CD14-positive monocyte (primary cell): Measurements from ENCODE around the gene ZNF277. TPM values are rescaled to one million over a fixed set of nuclear protein-coding genes. Genes with fewer than 3 reads are reported as not detected.

Experiments used
- DNase-seq, 3 donors: peaks; one replicate each; pipeline ENCODE4 v3.0.0-alpha.2; 2011 to 2022
- H2AFZ ChIP-seq: 2 replicates; pipeline ENCODE4 v1.6.0; 2012; ENCODE audit warnings: mild to moderate bottlenecking, low read depth, low read length, inconsistent platforms; ENCODE audit not compliant: insufficient read depth, poor library complexity, severe bottlenecking
- H3K27ac ChIP-seq, 2 donors: 1 replicate in 1 of 2; 2 replicates in 1 of 2; pipeline ENCODE4 v1.5.1; 2012 to 2013; ENCODE audit warnings: low read length in 2 of 2, control low read depth in 1 of 2, inconsistent platforms in 1 of 2, low read depth in 1 of 2, mild to moderate bottlenecking in 1 of 2
- H3K27me3 ChIP-seq, 2 donors: one replicate each; pipeline versions ENCODE4 v1.6.0 to v1.6.1; 2011 to 2013; ENCODE audit warnings: low read length in 2 of 2; ENCODE audit not compliant: control insufficient read depth in 2 of 2, insufficient read depth in 2 of 2
- H3K36me3 ChIP-seq, 2 donors: replicated peaks in 1 of 2; 1 replicate in 1 of 2; 2 replicates in 1 of 2; pipeline versions ENCODE4 v1.5.1 to v1.6.1; 2012 to 2013; ENCODE audit warnings: low read length in 2 of 2, control low read depth in 1 of 2, inconsistent platforms in 1 of 2, mild to moderate bottlenecking in 1 of 2; ENCODE audit not compliant: insufficient read depth in 2 of 2, control insufficient read depth in 1 of 2
- H3K4me1 ChIP-seq, 2 donors: 1 replicate in 1 of 2; 2 replicates in 1 of 2; pipeline versions ENCODE4 v1.5.1 to v1.6.1; 2012 to 2013; ENCODE audit warnings: low read length in 2 of 2, control low read depth in 1 of 2, inconsistent platforms in 1 of 2, mild to moderate bottlenecking in 1 of 2, moderate library complexity in 1 of 2; ENCODE audit not compliant: insufficient read depth in 2 of 2, control insufficient read depth in 1 of 2
- H3K4me2 ChIP-seq: replicated peaks from 2 replicates; pipeline ENCODE3; 2012; ENCODE audit warnings: low read length, moderate library complexity, mild to moderate bottlenecking; ENCODE audit not compliant: poor library complexity, severe bottlenecking; ENCODE audit errors: extremely low read depth
- H3K4me3 ChIP-seq, 3 experiments: fragments of 200-600 bp in 1 of 3; sonication (generic) in 1 of 3; replicated peaks in 1 of 3; 1 replicate in 2 of 3; 2 replicates in 1 of 3; pipeline ENCODE4 v1.5.1; 2011 to 2013; ENCODE audit warnings: low read length in 3 of 3, mild to moderate bottlenecking in 3 of 3, control low read depth in 2 of 3, low read depth in 2 of 3, inconsistent platforms in 1 of 3, moderate library complexity in 1 of 3
- H3K79me2 ChIP-seq: 2 replicates; pipeline ENCODE4 v1.6.0; 2012; ENCODE audit warnings: mild to moderate bottlenecking, control low read depth, inconsistent platforms, low read length, moderate library complexity; ENCODE audit not compliant: insufficient read depth
- H3K9ac ChIP-seq: 2 replicates; pipeline ENCODE4 v1.6.0; 2017; ENCODE audit warnings: low read length, mild to moderate bottlenecking; ENCODE audit not compliant: insufficient read depth, poor library complexity, severe bottlenecking
- H3K9me3 ChIP-seq, 2 donors: replicated peaks in 1 of 2; 1 replicate in 1 of 2; 2 replicates in 1 of 2; pipeline versions ENCODE4 v1.5.1 to v1.6.1; 2012 to 2013; ENCODE audit warnings: low read length in 2 of 2, control low read depth in 1 of 2; ENCODE audit not compliant: control insufficient read depth in 1 of 2, insufficient read depth in 1 of 2
- H4K20me1 ChIP-seq: 2 replicates; pipeline ENCODE4 v1.6.0; 2012; ENCODE audit warnings: mild to moderate bottlenecking, low read length, control low read depth, moderate library complexity; ENCODE audit not compliant: insufficient read depth
- H3K27ac Mint-ChIP-seq, 7 donors: one replicate each; pipeline ENCODE4 v1.8.0; 2020; ENCODE audit warnings: mild to moderate bottlenecking in 7 of 7, mixed read lengths in 7 of 7, moderate library complexity in 6 of 7, inconsistent platforms in 2 of 7
- H3K27me3 Mint-ChIP-seq, 3 donors: one replicate each; pipeline ENCODE4 v1.8.0; 2021 to 2022; ENCODE audit warnings: low read depth in 3 of 3, mild to moderate bottlenecking in 3 of 3, mixed read lengths in 3 of 3, moderate library complexity in 3 of 3, inconsistent platforms in 1 of 3
- H3K36me3 Mint-ChIP-seq, 2 donors: one replicate each; pipeline ENCODE4 v1.8.0; 2020; ENCODE audit warnings: mixed read lengths in 2 of 2, inconsistent platforms in 1 of 2, mild to moderate bottlenecking in 1 of 2
- H3K4me1 Mint-ChIP-seq: one replicate; pipeline ENCODE4 v1.8.0; 2020; ENCODE audit warnings: mild to moderate bottlenecking, mixed read lengths
- H3K4me3 Mint-ChIP-seq, 2 donors: one replicate each; pipeline ENCODE4 v1.8.0; 2020; ENCODE audit warnings: mild to moderate bottlenecking in 2 of 2, mixed read lengths in 2 of 2, moderate library complexity in 1 of 2
- H3K9me3 Mint-ChIP-seq, 7 donors: one replicate each; pipeline ENCODE4 v1.8.0; 2020 to 2022; ENCODE audit warnings: mixed read lengths in 7 of 7, mild to moderate bottlenecking in 6 of 7, moderate library complexity in 6 of 7, inconsistent platforms in 2 of 7
- CTCF ChIP-seq: fragments of 200-600 bp; IDR thresholded peaks from one replicate; pipeline ENCODE4 v1.8.0; 2022; ENCODE audit warnings: antibody characterized with exemption, mild to moderate bottlenecking
- WGBS: methylation state at CpG from one replicate; pipeline ENCODE4 v1.1.5; 2013; ENCODE audit warnings: missing lambda C conversion rate; ENCODE audit not compliant: insufficient coverage; 5-methylcytosine and 5-hydroxymethylcytosine counted together
- intact Hi-C, 2 donors: fragments of 100-400 bp; cut with micrococcal nuclease; formaldehyde crosslinking; loops; one replicate each; pipeline versions ENCODE4 v1.15.0 to v1.15.1; 2023
- polyA plus RNA-seq, 3 donors: library from polyadenylated mRNA; depleted of rRNA in 1 of 3; unstranded in 2 of 3; stranded (reverse) in 1 of 3; fragments of 300-500 nt in 2 of 3; fragments of >200 nt in 1 of 3; fragmentation: Illumina TruSeq in 2 of 3; gene quantifications; 1 replicate in 2 of 3; 2 replicates in 1 of 3; pipeline ENCODE4 v1.2.3, GENCODE V29; 2012 to 2021

ZNF277 gene
- polyA plus RNA-seq, 3 donors, result 17.5 to 20.7 (median 20.0) TPM

DNA sequence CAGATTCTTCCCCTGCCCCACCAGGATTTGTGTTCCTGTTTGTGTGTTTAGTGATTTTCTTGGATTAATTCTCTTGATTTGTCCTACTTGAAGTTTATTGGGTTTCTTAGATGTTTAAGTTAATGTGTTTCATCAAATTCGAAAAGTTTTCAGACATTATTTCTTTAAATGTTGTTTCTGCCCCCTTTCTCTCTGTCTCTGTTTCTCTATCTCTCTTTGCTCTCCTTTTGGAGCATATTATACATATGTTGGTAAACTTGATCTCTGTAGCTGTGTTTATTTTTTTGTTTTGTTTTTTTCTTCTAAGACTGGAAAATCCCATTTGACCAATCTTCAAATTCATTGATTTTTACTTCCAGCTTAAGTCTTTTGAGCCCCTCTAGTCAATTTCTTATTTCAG is 115.6 kb downstream of the ZNF277 start:
- H3K4me3 ChIP-seq, result no peak overlapping the region
- no peaks in the 10 kb centered on the region for H3K27me3 ChIP-seq
- Mint-ChIP-seq H3K9me3 (peaks cover 7 to 19% (median 12%) of the 10 kb centered on the region in 7 donors), H3K27ac (no peak overlapping the region), H3K4me3 (no peak overlapping the region), H3K4me1 (no peaks in the 10 kb centered on the region), H3K36me3 (peaks cover 67 to 69% of the 10 kb centered on the region in 2 donors), H3K27me3 (no peaks in the 10 kb centered on the region)
- no peak overlapping the region for H3K27ac ChIP-seq
- no peak overlapping the region for H3K9ac ChIP-seq
- no peaks in the 10 kb centered on the region for H3K79me2 ChIP-seq
- WGBS, result no CpG with 5 or more reads among the region's 1 CpG
- no peak overlapping the region for H3K4me2 ChIP-seq
- peaks cover 32 to 81% of the 10 kb centered on the region in 2 donors for H3K36me3 ChIP-seq
- TF ChIP-seq CTCF, result no peak
- DNase-seq, result no peak
- intact Hi-C loops, result no loop called here
- H3K4me1 ChIP-seq, result no peaks in the 10 kb centered on the region
- no peaks in the 10 kb centered on the region for H4K20me1 ChIP-seq
- no peak overlapping the region for H2AFZ ChIP-seq
- no peaks in the 10 kb centered on the region for H3K9me3 ChIP-seq

DNA sequence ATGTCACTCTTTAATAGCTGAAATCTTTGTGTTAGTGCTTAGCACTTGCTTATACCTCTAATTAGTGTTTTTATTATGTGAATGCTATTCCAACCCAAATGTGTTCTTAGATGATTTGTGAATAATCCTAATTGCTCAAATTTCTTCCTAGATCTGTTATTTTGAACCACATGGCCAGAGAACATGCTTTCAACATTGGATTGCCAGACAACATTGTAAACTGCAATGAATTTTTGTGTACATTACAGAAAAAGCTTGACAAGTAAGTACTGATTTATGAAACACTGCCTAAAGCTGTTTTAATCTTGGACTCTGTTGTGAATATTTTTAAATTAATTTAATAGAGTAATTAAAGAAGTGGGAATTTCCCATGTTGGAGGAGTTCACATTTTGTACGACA is 121.1 kb downstream of the ZNF277 start:
- no peak overlapping the region for H3K27ac Mint-ChIP-seq
- peaks cover 59 to 63% of the 10 kb centered on the region in 2 donors for H3K36me3 Mint-ChIP-seq
- no CpG with 5 or more reads among the region's 1 CpG for WGBS

More for the DNA sequence above, 121.1 kb downstream of the ZNF277 start:
- H3K27me3 Mint-ChIP-seq, result no peaks in the 10 kb centered on the region
- Histone ChIP-seq H4K20me1 (no peaks in the 10 kb centered on the region), H3K27me3 (no peaks in the 10 kb centered on the region), H3K9ac (no peak overlapping the region), H3K4me3 (no peak overlapping the region), H3K4me1 (no peaks in the 10 kb centered on the region), H2AFZ (no peak overlapping the region), H3K27ac (no peak overlapping the region), H3K9me3 (no peaks in the 10 kb centered on the region), H3K36me3 (peaks cover 30 to 72% of the 10 kb centered on the region in 2 donors), H3K79me2 (no peaks in the 10 kb centered on the region), H3K4me2 (no peak overlapping the region)
- no peak for TF ChIP-seq CTCF
- DNase-seq, result no peak
- peaks cover 0 to 9% (median 0%) of the 10 kb centered on the region in 7 donors for H3K9me3 Mint-ChIP-seq
- H3K4me1 Mint-ChIP-seq, result no peaks in the 10 kb centered on the region
- H3K4me3 Mint-ChIP-seq, result no peak overlapping the region
- intact Hi-C loops, result no loop called here
